ENCODE data around the gene FAM241A. TPM values are rescaled to one million over a fixed set of nuclear protein-coding genes. Genes with fewer than 3 reads are reported as not detected.

Gene FAM241A
- total and polyA plus RNA-seq, 2 donors (not counting 1 experiment from before 2014, with no cell fraction given): 1.2 to 1.7 TPM

DNA sequence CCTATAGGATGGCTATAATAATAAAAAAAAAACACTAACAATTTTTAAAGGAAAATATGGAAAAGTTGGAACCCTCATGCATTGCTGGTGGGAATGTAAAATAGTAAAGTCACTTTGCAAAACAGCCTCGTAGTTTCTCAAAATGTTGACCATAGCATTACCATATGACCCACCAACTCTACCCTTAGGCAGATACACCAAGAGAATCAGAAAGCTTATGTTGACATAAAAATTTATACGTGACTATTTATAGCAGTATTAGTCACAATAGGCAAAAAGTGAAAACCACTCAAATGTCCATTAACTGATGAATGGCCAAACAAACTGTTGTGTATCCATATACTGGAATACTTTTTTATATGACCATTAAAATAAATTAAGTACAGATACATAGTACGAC lies 19.8 kb upstream of the FAM241A start:
- H3K27me3 ChIP-seq (ENCODE audit: control insufficient read depth, insufficient read depth, low read length): no peaks in the 10 kb centered on the region
- H2AFZ ChIP-seq (ENCODE audit: low read length): no peak overlapping the region
- no peak overlapping the region for H3K4me3 ChIP-seq (replicated peaks in 1 of 4; ENCODE audit: control extremely low read depth in 1 of 4, insufficient read depth in 1 of 4, low read depth in 3 of 4, low read length in 4 of 4)
- no peak overlapping the region for H3K27ac ChIP-seq (ENCODE audit: insufficient read depth, low read length)
- no peaks in the 10 kb centered on the region for H3K4me1 ChIP-seq (ENCODE audit: control insufficient read depth, extremely low read depth, insufficient read depth, low read length)
- DNase-seq (ENCODE audit: low read depth in 2 of 2): no peak
- TF ChIP-seq CTCF (conservative IDR thresholded peaks at IDR 0.05 in 1 of 2, IDR thresholded peaks at IDR 0.05 in 1 of 2; ENCODE audit: low read depth in 1 of 2, low read length in 2 of 2) (no peak), EZH2 (IDR thresholded peaks at IDR 0.05; ENCODE audit: low read length, missing control alignments) (no peak)
- no peaks in the 10 kb centered on the region for H4K20me1 ChIP-seq (ENCODE audit: control insufficient read depth, extremely low read depth, insufficient read depth, low read length)
- no peaks in the 10 kb centered on the region for H3K36me3 ChIP-seq (ENCODE audit: control insufficient read depth, insufficient read depth, low read length)
- H3K79me2 ChIP-seq (ENCODE audit: control insufficient read depth, insufficient read depth, low read length): no peaks in the 10 kb centered on the region
- no peaks in the 10 kb centered on the region for H3K9me3 ChIP-seq (ENCODE audit: control insufficient read depth, insufficient read depth, low read depth, low read length)
- no peak overlapping the region for H3K4me2 ChIP-seq (ENCODE audit: extremely low read depth, insufficient read depth, low read length)
- H3K9ac ChIP-seq (ENCODE audit: insufficient read depth, low read length): no peak overlapping the region

DNA sequence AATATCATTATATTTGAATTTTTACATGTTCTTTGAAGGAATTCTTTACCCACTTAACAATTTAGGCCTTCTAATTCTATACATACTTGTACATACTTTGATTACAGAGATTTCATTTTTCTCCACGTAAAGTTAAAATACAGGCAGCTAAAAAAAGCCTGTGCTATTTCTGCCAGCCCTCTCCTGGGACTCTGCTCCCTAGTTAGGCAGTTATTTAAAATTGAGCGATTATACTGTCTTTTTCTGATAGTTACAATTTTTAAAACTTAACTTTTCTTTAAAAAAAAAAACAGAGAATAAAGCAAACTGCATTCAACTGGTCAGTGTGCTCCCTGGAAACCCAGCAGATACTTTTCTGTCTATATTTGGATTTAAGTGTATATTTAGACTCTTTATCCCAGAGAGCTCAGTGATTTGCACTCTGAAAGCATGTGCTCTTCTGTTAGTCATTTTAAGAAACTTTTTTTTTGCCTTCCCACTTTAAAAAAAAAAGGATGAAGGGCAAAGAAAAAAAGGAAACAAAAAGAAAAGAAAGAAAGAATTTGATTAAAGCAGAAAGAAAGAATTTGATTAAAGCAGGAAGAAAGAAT lies 18.1 kb upstream of the FAM241A start:
- no peaks in the 10 kb centered on the region for H3K27me3 ChIP-seq (ENCODE audit: control insufficient read depth, insufficient read depth, low read length)
- H3K9me3 ChIP-seq (ENCODE audit: control insufficient read depth, insufficient read depth, low read depth, low read length): no peaks in the 10 kb centered on the region
- no peaks in the 10 kb centered on the region for H3K36me3 ChIP-seq (ENCODE audit: control insufficient read depth, insufficient read depth, low read length)
- H4K20me1 ChIP-seq (ENCODE audit: control insufficient read depth, extremely low read depth, insufficient read depth, low read length): no peaks in the 10 kb centered on the region
- TF ChIP-seq CTCF (conservative IDR thresholded peaks at IDR 0.05 in 1 of 2, IDR thresholded peaks at IDR 0.05 in 1 of 2; ENCODE audit: low read depth in 1 of 2, low read length in 2 of 2) (no peak), EZH2 (IDR thresholded peaks at IDR 0.05; ENCODE audit: low read length, missing control alignments) (no peak)
- no peaks in the 10 kb centered on the region for H3K79me2 ChIP-seq (ENCODE audit: control insufficient read depth, insufficient read depth, low read length)
- H2AFZ ChIP-seq (ENCODE audit: low read length): no peak overlapping the region
- H3K9ac ChIP-seq (ENCODE audit: insufficient read depth, low read length): no peak overlapping the region
- H3K4me3 ChIP-seq (replicated peaks in 1 of 4; ENCODE audit: control extremely low read depth in 1 of 4, insufficient read depth in 1 of 4, low read depth in 3 of 4, low read length in 4 of 4): no peak overlapping the region
- peak; percentile 23 to 29 for DNase-seq (ENCODE audit: low read depth in 2 of 2)
- no peak overlapping the region for H3K4me2 ChIP-seq (ENCODE audit: extremely low read depth, insufficient read depth, low read length)
- no peaks in the 10 kb centered on the region for H3K4me1 ChIP-seq (ENCODE audit: control insufficient read depth, extremely low read depth, insufficient read depth, low read length)
- no peak overlapping the region for H3K27ac ChIP-seq (ENCODE audit: insufficient read depth, low read length)

- H3K9ac ChIP-seq (ENCODE audit: insufficient read depth, low read length): no peak overlapping the region
- H2AFZ ChIP-seq (ENCODE audit: low read length): no peak overlapping the region
- no peaks in the 10 kb centered on the region for H3K36me3 ChIP-seq (ENCODE audit: control insufficient read depth, insufficient read depth, low read length)
- DNase-seq (ENCODE audit: low read depth in 2 of 2): peak in 1 of 2 donors; percentile 69
- TF ChIP-seq EZH2 (IDR thresholded peaks at IDR 0.05; ENCODE audit: low read length, missing control alignments) (no peak), CTCF (conservative IDR thresholded peaks at IDR 0.05 in 1 of 2, IDR thresholded peaks at IDR 0.05 in 1 of 2; ENCODE audit: low read depth in 1 of 2, low read length in 2 of 2) (no peak)
- no peak overlapping the region for H3K4me2 ChIP-seq (ENCODE audit: extremely low read depth, insufficient read depth, low read length)
- no peaks in the 10 kb centered on the region for H3K9me3 ChIP-seq (ENCODE audit: control insufficient read depth, insufficient read depth, low read depth, low read length)
- no peaks in the 10 kb centered on the region for H3K4me1 ChIP-seq (ENCODE audit: control insufficient read depth, extremely low read depth, insufficient read depth, low read length)
- no peaks in the 10 kb centered on the region for H3K27me3 ChIP-seq (ENCODE audit: control insufficient read depth, insufficient read depth, low read length)
- H3K4me3 ChIP-seq (replicated peaks in 1 of 4; ENCODE audit: control extremely low read depth in 1 of 4, insufficient read depth in 1 of 4, low read depth in 3 of 4, low read length in 4 of 4): no peak overlapping the region
- no peak overlapping the region for H3K27ac ChIP-seq (ENCODE audit: insufficient read depth, low read length)
- H3K79me2 ChIP-seq (ENCODE audit: control insufficient read depth, insufficient read depth, low read length): no peaks in the 10 kb centered on the region
- no peaks in the 10 kb centered on the region for H4K20me1 ChIP-seq (ENCODE audit: control insufficient read depth, extremely low read depth, insufficient read depth, low read length)
Measured at GRCh38 chr4:112127803-112128202, 17.5 kb upstream of the FAM241A start.
